Urinary bladder (tissue), 4 donors: ENCODE measurements around the gene CYTL1. TPM values are rescaled to one million over a fixed set of nuclear protein-coding genes. Genes with fewer than 3 reads are reported as not detected.
"Not testable (repeated sequence)": the region's sequence is repeated elsewhere in the genome, so short reads cannot be mapped to it uniquely, and the experiment has no call there.

ENCODE experiments used
- DNase-seq: peaks from one replicate; pipeline ENCODE4 v3.0.0-alpha.2; 2015; ENCODE audit errors: extremely low spot score
- H3K27ac ChIP-seq: one replicate; pipeline ENCODE4 v1.5.1; 2013; ENCODE audit warnings: low read depth, mild to moderate bottlenecking, moderate library complexity
- H3K36me3 ChIP-seq: one replicate; pipeline ENCODE4 v1.6.1; 2013; ENCODE audit warnings: mild to moderate bottlenecking, moderate library complexity; ENCODE audit not compliant: insufficient read depth
- H3K4me1 ChIP-seq: one replicate; pipeline ENCODE4 v1.6.1; 2013; ENCODE audit warnings: mild to moderate bottlenecking, moderate library complexity; ENCODE audit not compliant: insufficient read depth
- H3K4me3 ChIP-seq: one replicate; pipeline ENCODE4 v1.5.1; 2013; ENCODE audit warnings: low read depth, low read length
- WGBS: extraction: QIAGEN DNeasy Blood & Tissue Kit; methylation state at CpG from one replicate; pipeline ENCODE4 v1.1.7; 2013; 5-methylcytosine and 5-hydroxymethylcytosine counted together
- polyA plus RNA-seq: library from polyadenylated mRNA; stranded (reverse); fragments of 200-250 nt; gene quantifications from one replicate; pipeline ENCODE4 v1.2.3, GENCODE V29; 2013
- total RNA-seq: library from RNA; depleted of rRNA; stranded (reverse); fragments of >200 nt; gene quantifications from one replicate; pipeline ENCODE4 v1.2.3, GENCODE V29; 2014
- donor health status: healthy with polysubstance abuse.
- donor health status: healthy.

Gene CYTL1
- total and polyA plus RNA-seq, 2 donors, result 10.1 to 24.2 TPM

GRCh38 chr4:5003918-5004317 lies 15.3 kb downstream of the CYTL1 start:
- no peak for DNase-seq
- H3K36me3 ChIP-seq, result no peaks in the 10 kb centered on the region
- H3K4me3 ChIP-seq, result no peak overlapping the region
- no peak overlapping the region for H3K27ac ChIP-seq
- H3K4me1 ChIP-seq, result no peaks in the 10 kb centered on the region
- 80% methylated on average over 3 of the region's 3 CpGs for WGBS

- Histone ChIP-seq H3K4me3 (no peak overlapping the region), H3K27ac (no peak overlapping the region), H3K36me3 (no peaks in the 10 kb centered on the region), H3K4me1 (no peaks in the 10 kb centered on the region)
- DNase-seq, result no peak
- 71% methylated on average over 9 of the region's 9 CpGs for WGBS
These were observed 15.8 kb downstream of the CYTL1 start for GRCh38 chr4:5003372-5003857.

- not testable (repeated sequence) for H3K4me3 ChIP-seq, H3K36me3 ChIP-seq, H3K4me1 ChIP-seq, H3K27ac ChIP-seq, DNase-seq
- WGBS, result 79% methylated on average over 6 of the region's 6 CpGs
These were observed 17.6 kb downstream of the CYTL1 start for GRCh38 chr4:5001641-5002040.

- not testable (repeated sequence) for H3K4me3 ChIP-seq, H3K27ac ChIP-seq, H3K36me3 ChIP-seq, H3K4me1 ChIP-seq, DNase-seq
- 81% methylated on average over 1 of the region's 1 CpG for WGBS
These were observed 22.3 kb downstream of the CYTL1 start for GRCh38 chr4:4996935-4997334.

- DNase-seq, result no peak
- 49% methylated on average over 8 of the region's 8 CpGs for WGBS
- H3K27ac ChIP-seq, result no peak overlapping the region
These were observed 23.4 kb downstream of the CYTL1 start for GRCh38 chr4:4995908-4996265.

GRCh38 chr4:4995103-4995907 lies 24.0 kb downstream of the CYTL1 start:
- WGBS, result 30% methylated on average over 22 of the region's 22 CpGs
- no peaks in the 10 kb centered on the region for H3K36me3 ChIP-seq
- no peak for DNase-seq
- no peaks in the 10 kb centered on the region for H3K4me1 ChIP-seq
- H3K27ac ChIP-seq, result no peak overlapping the region
- no peak overlapping the region for H3K4me3 ChIP-seq

More at GRCh38 chr4:4995908-4996265, 23.4 kb downstream of the CYTL1 start:
- H3K36me3 ChIP-seq, result no peaks in the 10 kb centered on the region
- H3K4me1 ChIP-seq, result no peaks in the 10 kb centered on the region
- H3K4me3 ChIP-seq, result no peak overlapping the region

GRCh38 chr4:4994312-4995097 lies 24.8 kb downstream of the CYTL1 start:
- no peak for DNase-seq
- 67% methylated on average over 18 of the region's 18 CpGs for WGBS

GRCh38 chr4:4992833-4993232 lies 26.4 kb downstream of the CYTL1 start:
- no peaks in the 10 kb centered on the region for H3K36me3 ChIP-seq
- no peak overlapping the region for H3K27ac ChIP-seq
- WGBS, result 95% methylated on average over 5 of the region's 5 CpGs
- H3K4me1 ChIP-seq, result no peaks in the 10 kb centered on the region
- no peak overlapping the region for H3K4me3 ChIP-seq
- DNase-seq, result no peak

More at GRCh38 chr4:4994312-4995097, 24.8 kb downstream of the CYTL1 start:
- no peak overlapping the region for H3K27ac ChIP-seq
- H3K36me3 ChIP-seq, result no peaks in the 10 kb centered on the region
- H3K4me3 ChIP-seq, result no peak overlapping the region
- no peaks in the 10 kb centered on the region for H3K4me1 ChIP-seq

- no peak overlapping the region for H3K27ac ChIP-seq
These were observed 27.6 kb downstream of the CYTL1 start for GRCh38 chr4:4991541-4992099.

GRCh38 chr4:4990857-4991540 lies 28.3 kb downstream of the CYTL1 start:
- Histone ChIP-seq H3K36me3 (no peaks in the 10 kb centered on the region), H3K4me1 (no peaks in the 10 kb centered on the region), H3K4me3 (no peak overlapping the region), H3K27ac (no peak overlapping the region)
- WGBS, result 27% methylated on average over 15 of the region's 15 CpGs
- no peak for DNase-seq

More at GRCh38 chr4:4991541-4992099, 27.6 kb downstream of the CYTL1 start:
- no peaks in the 10 kb centered on the region for H3K36me3 ChIP-seq
- no peak for DNase-seq
- no peaks in the 10 kb centered on the region for H3K4me1 ChIP-seq
- WGBS, result 55% methylated on average over 14 of the region's 14 CpGs
- no peak overlapping the region for H3K4me3 ChIP-seq

GRCh38 chr4:4990329-4990728 lies 28.9 kb downstream of the CYTL1 start:
- Histone ChIP-seq H3K27ac (no peak overlapping the region), H3K4me3 (no peak overlapping the region), H3K4me1 (no peaks in the 10 kb centered on the region), H3K36me3 (no peaks in the 10 kb centered on the region)
- WGBS, result 71% methylated on average over 3 of the region's 3 CpGs
- DNase-seq, result no peak

GRCh38 chr4:4989083-4989622 lies 30.1 kb downstream of the CYTL1 start:
- 91% methylated on average over 10 of the region's 10 CpGs for WGBS
- Histone ChIP-seq H3K36me3 (no peaks in the 10 kb centered on the region), H3K27ac (no peak overlapping the region), H3K4me1 (no peaks in the 10 kb centered on the region), H3K4me3 (no peak overlapping the region)
- no peak for DNase-seq

GRCh38 chr4:4987656-4988055 lies 31.6 kb downstream of the CYTL1 start:
- 82% methylated on average over 10 of the region's 10 CpGs for WGBS
- Histone ChIP-seq H3K36me3 (no peaks in the 10 kb centered on the region), H3K27ac (no peak overlapping the region), H3K4me1 (no peaks in the 10 kb centered on the region), H3K4me3 (no peak overlapping the region)
- no peak for DNase-seq
